ENCODE data around the gene TMC2. TPM values are rescaled to one million over a fixed set of nuclear protein-coding genes. Genes with fewer than 3 reads are reported as not detected.
A peak's percentile ranks its signal among the peaks of the same experiment; 100 is the strongest.
"Not testable (repeated sequence)": the region's sequence is repeated elsewhere in the genome, so short reads cannot be mapped to it uniquely, and the experiment has no call there.

TMC2 gene
- total RNA-seq, 4 donors from 2014 or later = 0.27 TPM; not detected in 3

DNA sequence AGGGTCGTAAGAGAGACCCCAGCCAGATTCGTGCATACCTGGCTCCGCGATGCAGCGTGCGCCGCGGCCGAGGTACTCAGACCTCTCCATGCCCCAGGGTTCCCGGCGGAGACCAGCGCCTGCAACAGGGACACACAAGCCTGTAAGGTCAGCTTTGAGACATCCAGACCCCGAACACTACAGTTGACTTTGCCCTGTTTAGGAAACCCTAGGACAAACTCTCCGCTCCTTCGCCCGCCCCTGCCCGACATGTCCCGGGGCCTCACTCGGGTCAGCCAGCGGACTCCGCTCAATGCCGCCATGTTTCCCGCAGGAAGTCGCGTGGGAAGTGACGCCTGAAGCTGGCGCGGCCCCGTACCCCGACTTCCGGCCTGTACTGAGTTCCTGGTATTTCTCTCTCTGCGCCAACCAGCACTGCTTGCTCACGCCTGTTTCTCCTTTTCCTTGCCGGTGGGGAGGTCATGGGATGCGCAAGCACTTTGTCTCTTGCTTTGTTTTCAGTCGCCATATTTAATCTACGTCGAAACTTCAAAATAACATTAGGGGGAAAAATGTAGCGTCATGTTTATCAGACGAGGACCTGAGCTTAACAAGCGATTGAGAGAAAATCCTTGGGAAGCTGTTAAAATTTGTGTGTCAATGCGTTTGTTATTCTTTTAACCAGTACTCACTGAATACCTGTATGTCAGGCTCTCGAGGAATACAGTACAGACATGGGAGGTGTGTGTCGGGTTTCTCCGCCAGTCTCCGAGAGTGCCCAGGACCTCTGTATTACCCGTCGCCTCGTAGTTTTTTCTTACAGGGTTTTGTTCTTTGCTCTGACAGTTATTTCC, 127.7 kb downstream of the TMC2 start, which contains the start of gene IDH3B:
IDH3B (minus strand) TSS at position 330 of the 833 bp plus-strand sequence; CDS start at position 302, 28 bp downstream.
- peak; percentile 77 to 85 for TF ChIP-seq POLR2A (IDR thresholded peaks at IDR 0.05)
- TF ChIP-seq, protein P1, sequence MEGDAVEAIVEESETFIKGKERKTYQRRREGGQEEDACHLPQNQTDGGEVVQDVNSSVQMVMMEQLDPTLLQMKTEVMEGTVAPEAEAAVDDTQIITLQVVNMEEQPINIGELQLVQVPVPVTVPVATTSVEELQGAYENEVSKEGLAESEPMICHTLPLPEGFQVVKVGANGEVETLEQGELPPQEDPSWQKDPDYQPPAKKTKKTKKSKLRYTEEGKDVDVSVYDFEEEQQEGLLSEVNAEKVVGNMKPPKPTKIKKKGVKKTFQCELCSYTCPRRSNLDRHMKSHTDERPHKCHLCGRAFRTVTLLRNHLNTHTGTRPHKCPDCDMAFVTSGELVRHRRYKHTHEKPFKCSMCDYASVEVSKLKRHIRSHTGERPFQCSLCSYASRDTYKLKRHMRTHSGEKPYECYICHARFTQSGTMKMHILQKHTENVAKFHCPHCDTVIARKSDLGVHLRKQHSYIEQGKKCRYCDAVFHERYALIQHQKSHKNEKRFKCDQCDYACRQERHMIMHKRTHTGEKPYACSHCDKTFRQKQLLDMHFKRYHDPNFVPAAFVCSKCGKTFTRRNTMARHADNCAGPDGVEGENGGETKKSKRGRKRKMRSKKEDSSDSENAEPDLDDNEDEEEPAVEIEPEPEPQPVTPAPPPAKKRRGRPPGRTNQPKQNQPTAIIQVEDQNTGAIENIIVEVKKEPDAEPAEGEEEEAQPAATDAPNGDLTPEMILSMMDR (IDR thresholded peaks at IDR 0.05) = no peak
- DNase-seq = peak; percentile 89 to 97 (median 94)
- no peaks in the 10 kb centered on the region for H3K9me3 ChIP-seq

DNA sequence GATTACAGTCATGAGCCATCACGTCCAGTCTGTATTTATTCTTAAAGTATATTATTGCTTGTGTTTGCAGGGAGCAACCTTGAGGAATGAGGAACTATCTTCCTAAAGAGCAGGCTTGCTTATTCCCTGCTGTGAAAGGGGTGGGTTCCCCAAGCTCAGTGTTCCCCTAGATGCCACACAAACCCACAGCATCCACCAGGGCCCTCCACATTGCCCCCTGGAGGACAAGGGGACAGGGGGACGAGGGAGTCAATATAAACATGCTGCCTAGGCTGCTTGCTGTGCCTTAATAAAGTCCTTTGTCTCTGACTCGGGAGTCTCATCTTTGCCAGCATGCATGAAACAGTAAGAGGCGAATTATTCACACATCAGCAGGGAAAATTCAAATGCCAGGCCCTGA, 135.6 kb downstream of the TMC2 start:
- H3K27ac ChIP-seq = no peak overlapping the region
- H3K27me3 ChIP-seq = no peaks in the 10 kb centered on the region
- no peaks in the 10 kb centered on the region for H3K36me3 ChIP-seq
- no peak for DNase-seq
- no peak overlapping the region for H3K4me3 ChIP-seq
- H3K9me3 ChIP-seq = no peaks in the 10 kb centered on the region
- no peak for TF ChIP-seq POLR2A (IDR thresholded peaks at IDR 0.05)
- TF ChIP-seq, protein P1 (IDR thresholded peaks at IDR 0.05) = no peak
- H3K4me1 ChIP-seq = no peaks in the 10 kb centered on the region

More for the DNA sequence above, 127.7 kb downstream of the TMC2 start, which contains the start of gene IDH3B:
- H3K27me3 ChIP-seq = no peaks in the 10 kb centered on the region
- H3K4me1 ChIP-seq = peaks cover 0 to 11% (median 6%) of the 10 kb centered on the region in 4 donors
- H3K4me3 ChIP-seq = peak within 1 kb of the TSS; percentile 73 to 91 (median 84)
- peak within 1 kb of the TSS; percentile 73 to 92 (median 82) for H3K27ac ChIP-seq
- peaks cover 0 to 36% (median 0%) of the 10 kb centered on the region in 3 donors for H3K36me3 ChIP-seq

DNA sequence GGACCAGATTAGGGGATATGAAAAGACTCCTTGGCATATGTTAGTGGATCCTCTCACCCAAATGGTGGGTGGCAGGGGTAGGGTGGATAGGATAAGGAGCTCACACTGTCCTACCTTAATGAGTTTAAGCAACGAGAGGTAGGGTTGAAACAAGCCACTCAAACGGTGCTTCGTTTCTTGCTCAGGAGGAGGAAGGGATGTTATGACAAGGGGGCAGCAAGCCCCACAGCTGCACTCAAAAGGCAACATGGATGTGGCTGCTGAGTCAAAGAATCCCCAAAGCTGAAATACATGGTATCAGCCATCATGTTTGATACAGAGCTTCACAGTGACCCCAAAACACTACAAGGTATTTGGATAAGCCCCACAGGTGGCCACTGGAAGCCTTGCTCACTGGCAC, 136.1 kb downstream of the TMC2 start:
- no peaks in the 10 kb centered on the region for H3K4me1 ChIP-seq
- H3K9me3 ChIP-seq = no peaks in the 10 kb centered on the region
- no peaks in the 10 kb centered on the region for H3K27me3 ChIP-seq
- H3K27ac ChIP-seq = no peak overlapping the region
- TF ChIP-seq, protein P1 (IDR thresholded peaks at IDR 0.05) = no peak
- TF ChIP-seq POLR2A (IDR thresholded peaks at IDR 0.05) = no peak
- no peak overlapping the region for H3K4me3 ChIP-seq
- DNase-seq = no peak
- no peaks in the 10 kb centered on the region for H3K36me3 ChIP-seq

DNA sequence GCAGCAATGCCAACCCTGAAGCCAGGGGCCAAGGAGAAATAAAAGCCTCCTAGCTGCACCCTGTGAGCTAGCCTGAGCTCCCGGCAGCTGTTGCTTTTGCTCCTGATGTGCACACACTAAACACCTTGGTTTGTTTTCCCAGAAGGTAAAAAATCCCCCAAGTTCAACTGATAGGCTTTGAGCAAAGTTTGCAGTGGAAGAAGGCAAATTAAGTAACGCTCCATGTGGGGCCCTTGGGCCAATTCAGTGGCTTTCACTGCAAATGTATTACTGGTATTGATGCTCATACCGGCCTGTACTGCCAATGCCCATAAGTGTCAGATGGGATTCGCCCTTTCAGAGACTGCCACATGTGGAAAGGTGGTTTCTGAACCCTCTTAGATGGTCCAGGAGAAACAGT, 137.1 kb downstream of the TMC2 start:
- Histone ChIP-seq H3K4me1 (no peaks in the 10 kb centered on the region), H3K4me3 (no peak overlapping the region), H3K9me3 (no peaks in the 10 kb centered on the region), H3K27me3 (no peaks in the 10 kb centered on the region), H3K36me3 (no peaks in the 10 kb centered on the region), H3K27ac (no peak overlapping the region)
- no peak for DNase-seq
- no peak for TF ChIP-seq POLR2A (IDR thresholded peaks at IDR 0.05)
- TF ChIP-seq, protein P1 (IDR thresholded peaks at IDR 0.05) = no peak

DNA sequence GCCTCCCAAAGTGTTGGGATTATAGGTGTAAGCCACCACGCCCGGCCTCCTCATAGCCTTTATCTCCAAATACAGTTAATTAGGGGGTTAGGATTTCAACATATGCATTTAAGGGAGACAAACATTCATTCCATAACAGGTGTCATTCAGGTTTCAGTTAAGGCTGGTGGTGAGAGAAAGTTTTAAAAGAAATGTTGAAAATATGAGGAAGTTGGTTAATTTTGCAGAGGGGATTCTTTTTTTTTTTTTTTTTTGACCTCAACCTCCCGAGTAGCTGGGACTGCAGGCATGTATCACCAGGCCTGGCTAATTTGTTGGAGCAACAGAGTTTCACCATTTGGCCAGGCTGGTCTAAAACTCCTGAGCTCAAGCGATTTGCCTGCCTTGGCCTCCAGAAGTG, 143.7 kb downstream of the TMC2 start:
- H3K36me3 ChIP-seq = no peaks in the 10 kb centered on the region
- no peak for DNase-seq
- H3K9me3 ChIP-seq = no peaks in the 10 kb centered on the region
- TF ChIP-seq, protein P1 (IDR thresholded peaks at IDR 0.05) = no peak
- no peak for TF ChIP-seq POLR2A (IDR thresholded peaks at IDR 0.05)
- H3K4me3 ChIP-seq = no peak overlapping the region
- H3K27ac ChIP-seq = no peak overlapping the region
- no peaks in the 10 kb centered on the region for H3K27me3 ChIP-seq
- H3K4me1 ChIP-seq = no peaks in the 10 kb centered on the region

DNA sequence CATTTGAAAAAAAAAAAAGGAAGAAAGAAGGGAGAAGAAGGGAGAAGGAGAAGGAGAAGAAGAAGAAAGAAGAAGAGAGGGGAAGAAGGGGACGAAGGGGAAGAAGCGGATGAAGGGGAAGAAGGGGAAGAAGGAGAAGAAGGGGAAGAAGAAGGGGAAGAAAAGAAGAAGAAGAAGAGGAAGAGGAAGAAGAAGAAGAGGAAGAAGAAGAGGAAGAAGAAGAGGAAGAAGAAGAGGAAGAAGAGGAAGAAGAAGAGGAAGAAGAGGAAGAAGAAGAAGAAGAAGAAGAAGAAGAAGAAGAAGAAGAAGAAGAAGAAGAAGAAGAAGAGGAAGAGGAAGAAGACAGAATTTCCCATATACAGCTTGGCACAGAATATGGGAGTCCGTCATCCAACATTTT, 145.7 kb downstream of the TMC2 start:
- not testable (repeated sequence) for H3K27me3 ChIP-seq, H3K36me3 ChIP-seq, H3K27ac ChIP-seq, DNase-seq, H3K4me1 ChIP-seq, H3K9me3 ChIP-seq, H3K4me3 ChIP-seq

DNA sequence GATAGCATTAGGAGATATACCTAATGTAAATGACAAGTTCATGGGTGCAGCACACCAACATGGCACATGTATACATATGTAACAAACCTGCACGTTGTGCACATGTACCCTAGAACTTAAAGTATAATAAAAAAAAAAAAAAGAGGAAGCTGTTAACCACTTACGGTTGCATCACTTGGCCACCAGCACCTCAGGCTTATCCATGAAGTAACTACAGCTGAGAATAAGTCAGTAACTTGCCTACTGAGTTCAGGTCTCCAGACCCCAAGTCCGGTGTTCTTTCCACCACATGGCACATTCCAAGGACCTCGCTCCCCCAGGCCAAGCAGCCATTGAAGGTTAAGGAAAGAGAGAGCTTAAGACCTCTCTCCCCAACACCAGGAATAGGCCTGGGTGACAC, 148.4 kb downstream of the TMC2 start:
- H3K36me3 ChIP-seq, DNase-seq: not testable (repeated sequence)

More for the DNA sequence above, 148.4 kb downstream of the TMC2 start:
- not testable (repeated sequence) for H3K27me3 ChIP-seq, H3K4me3 ChIP-seq, H3K4me1 ChIP-seq, H3K9me3 ChIP-seq, H3K27ac ChIP-seq

Data from Peyer's patch (tissue), 4 donors.